Activated naive CD4-positive, alpha-beta T cell (primary cell): ENCODE data around the gene NRDE2.
"Not testable (repeated sequence)": the region's sequence is repeated elsewhere in the genome, so short reads cannot be mapped to it uniquely, and the experiment has no call there.

ENCODE experiments used
- DNase-seq, 4 experiments: peaks; one replicate each; lab custom pipeline; 2025; lab: John Stamatoyannopoulos, UW

Gene NRDE2

GRCh38 chr14:90344331-90345238 lies 12.8 kb upstream of the NRDE2 start:
- DNase-seq, result no peak

DNA sequence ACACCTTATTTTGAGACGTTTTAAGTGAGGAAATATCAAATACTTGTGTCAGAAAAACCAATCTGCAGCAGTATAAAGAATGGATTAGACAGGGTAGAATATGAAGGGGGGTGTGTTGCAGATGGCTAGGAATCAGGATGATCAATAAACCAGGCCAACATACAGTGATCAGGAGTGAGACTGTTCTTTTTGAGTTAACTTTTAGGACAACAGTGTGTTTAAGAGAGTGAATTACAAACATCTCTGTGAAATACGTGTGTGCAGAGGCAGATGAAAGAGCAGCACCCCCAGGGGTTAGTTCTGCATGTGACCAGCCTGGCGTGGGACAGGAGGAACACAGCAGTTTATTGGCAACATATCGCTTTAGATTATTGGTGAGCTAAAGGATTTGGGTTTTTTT lies 10.6 kb upstream of the NRDE2 start:
- DNase-seq, result no peak

DNA sequence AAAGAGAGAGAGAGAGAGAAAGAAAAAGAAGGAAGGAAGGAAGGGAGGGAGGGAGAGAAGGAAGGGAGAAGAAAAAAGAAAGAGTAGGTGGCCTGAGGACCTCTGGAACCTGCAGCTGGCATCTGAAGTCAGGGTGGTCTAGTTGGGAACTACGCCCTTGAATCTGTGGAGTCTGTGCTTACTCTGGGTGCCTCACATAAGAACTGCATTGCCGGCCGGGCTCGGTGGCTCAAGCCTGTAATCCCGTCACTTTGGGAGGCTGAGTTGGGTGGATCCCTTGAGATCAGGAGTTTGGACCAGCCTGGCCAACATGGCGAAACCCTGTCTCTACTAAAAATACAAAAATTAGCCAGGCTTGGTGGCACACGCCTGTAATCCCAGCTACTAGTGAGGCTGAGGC lies 10.0 kb upstream of the NRDE2 start:
- no peak for DNase-seq

DNA sequence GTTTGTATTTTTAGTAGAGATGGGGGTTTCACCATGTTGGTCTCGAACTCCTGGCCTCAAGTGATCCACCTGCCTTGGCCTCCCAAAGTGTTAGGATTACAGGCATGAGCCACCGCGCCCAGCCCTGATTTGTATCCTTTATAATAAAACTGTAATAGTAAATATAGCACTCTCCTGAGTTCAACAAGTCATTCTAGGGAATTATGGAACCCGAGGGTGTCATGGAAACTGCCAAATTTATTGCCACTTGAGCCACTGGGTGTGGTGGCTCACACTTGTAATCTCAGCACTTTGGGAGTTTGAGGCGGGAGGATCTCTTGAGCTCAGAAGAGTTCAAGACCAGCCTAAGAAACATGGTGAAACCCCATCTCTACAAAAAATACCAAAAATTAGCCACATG lies 9.5 kb upstream of the NRDE2 start:
- DNase-seq, result not testable (repeated sequence)

DNA sequence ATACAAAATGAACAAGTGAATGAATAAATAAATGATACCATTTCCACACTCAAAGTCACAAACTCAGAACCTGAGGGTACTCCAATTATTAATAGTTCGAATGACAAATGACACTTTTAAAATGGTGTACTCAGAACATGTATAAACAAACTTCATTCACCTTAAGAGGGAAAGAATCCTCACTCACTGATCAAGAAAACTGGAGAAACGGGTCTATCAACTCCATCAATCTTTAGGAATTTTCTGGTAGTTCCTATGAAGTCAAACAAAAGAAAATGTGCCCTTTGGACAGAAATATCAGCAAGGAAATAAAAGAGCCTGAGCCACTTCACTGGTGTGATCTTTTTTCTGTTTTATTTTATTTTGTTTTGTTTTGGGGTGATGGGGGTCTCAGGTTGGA lies 5.2 kb upstream of the NRDE2 start:
- no peak for DNase-seq

GRCh38 chr14:90336401-90336800 lies 4.7 kb upstream of the NRDE2 start:
- DNase-seq, result no peak

GRCh38 chr14:90332271-90332584 lies 487 bp upstream of the NRDE2 start:
- no peak for DNase-seq

- no peak for DNase-seq
These were observed 1.2 kb downstream of the NRDE2 start for GRCh38 chr14:90330203-90331196.

GRCh38 chr14:90321891-90322290 lies 9.8 kb downstream of the NRDE2 start:
- DNase-seq, result no peak

GRCh38 chr14:90319634-90320541 lies 11.9 kb downstream of the NRDE2 start:
- DNase-seq, result no peak

- DNase-seq, result no peak
These were observed 12.6 kb downstream of the NRDE2 start for GRCh38 chr14:90319173-90319572.

GRCh38 chr14:90318016-90318415 lies 13.7 kb downstream of the NRDE2 start:
- no peak for DNase-seq

DNA sequence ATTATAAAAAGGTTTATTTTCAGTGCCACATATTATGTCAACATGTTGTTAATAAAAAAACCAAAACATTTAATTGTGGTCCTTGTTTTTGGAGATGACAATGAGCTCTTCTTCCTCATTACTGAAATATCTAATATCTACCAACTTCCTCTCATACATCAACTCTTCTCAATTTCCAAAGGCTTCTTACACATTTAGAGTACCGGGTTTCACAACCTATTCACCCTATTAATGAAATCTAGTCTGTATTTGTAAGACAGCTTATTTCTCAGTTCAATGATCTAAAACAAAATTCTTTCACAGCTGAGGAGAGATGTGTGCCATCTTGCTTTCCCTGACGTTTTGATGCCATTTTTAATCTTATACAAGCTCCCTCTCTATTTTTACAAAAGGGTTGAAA lies 14.5 kb downstream of the NRDE2 start:
- no peak for DNase-seq

DNA sequence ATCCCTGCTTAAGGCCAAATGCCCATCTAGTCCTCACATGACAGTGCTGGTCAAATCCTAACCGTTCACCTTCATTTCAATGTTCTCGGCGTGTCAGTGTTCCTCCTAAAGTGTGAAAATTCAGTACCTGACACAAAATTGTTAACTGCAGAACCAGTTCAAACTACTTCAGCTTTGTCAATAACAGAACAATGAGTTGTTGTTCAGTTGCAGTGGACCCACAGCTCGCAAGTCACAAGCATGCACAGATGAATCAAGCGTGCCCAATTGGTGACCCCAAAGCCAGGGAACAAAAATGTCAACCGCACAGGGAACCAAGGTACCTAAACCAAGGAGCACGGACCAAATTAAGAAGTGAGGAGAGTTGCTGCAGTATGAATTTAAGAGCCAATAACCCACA lies 23.2 kb downstream of the NRDE2 start:
- no peak for DNase-seq

GRCh38 chr14:90305176-90305601 lies 26.6 kb downstream of the NRDE2 start:
- DNase-seq, result no peak

- no peak for DNase-seq
These were observed 27.2 kb downstream of the NRDE2 start for GRCh38 chr14:90304502-90304901.

DNA sequence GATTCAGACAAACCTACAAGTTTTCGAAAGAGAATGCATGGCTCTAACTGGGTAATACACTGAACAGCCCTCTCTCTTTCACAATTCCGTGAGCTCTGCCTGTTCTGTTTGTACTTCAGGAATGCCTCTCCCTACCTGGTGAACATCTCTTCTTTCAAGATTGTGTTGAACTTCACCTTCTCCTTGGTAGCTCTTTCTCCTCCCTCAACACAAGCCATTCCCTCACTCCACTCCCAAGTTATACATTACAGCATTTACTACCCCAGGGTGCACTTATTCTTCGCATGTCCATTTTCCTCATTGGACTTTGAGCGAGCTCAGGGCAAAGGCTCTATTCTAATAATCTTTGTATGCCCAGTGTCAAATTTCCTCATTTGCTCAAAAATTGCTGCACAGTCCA lies 28.3 kb downstream of the NRDE2 start:
- DNase-seq, result no peak

- no peak for DNase-seq
These were observed 29.0 kb downstream of the NRDE2 start for GRCh38 chr14:90302529-90303303.

DNA sequence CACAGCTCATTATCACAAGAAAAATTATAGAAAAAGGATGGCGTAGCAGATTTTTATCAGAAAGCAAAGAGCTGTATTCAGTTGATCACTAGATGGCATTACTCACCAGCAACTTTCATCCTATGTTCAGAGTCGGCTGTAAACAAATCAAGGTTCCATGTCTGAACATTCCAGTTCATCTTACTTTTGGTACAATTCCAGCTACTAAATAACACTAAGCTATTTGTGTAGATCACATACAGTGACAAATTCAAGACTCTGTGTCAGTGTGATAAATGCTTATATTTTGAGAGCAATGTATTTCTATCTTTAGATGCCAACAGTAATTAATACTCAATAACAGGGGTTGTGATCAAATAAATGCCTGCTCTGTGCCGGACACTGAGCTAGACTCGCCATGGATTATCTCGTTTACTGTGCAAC lies 30.1 kb downstream of the NRDE2 start:
- no peak for DNase-seq

DNA sequence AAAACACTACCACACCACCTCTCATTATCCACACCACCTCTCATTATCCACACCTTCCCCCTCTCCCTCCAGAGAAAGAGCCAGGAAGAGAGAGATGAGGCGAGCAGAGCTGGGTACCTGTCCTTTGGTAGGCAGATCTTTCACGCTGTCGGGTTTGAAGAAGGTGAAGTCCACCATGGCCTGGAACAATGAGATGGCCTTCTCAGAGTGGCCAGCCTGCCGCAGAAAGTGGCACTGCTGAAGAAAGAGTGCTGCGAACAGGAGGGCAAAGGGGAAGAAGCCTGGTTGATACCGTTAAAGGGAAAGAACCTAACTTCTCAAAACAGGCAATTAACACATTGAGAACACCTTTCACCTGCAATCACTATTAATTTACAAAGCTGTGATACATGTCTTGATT lies 30.6 kb downstream of the NRDE2 start:
- no peak for DNase-seq

- no peak for DNase-seq
These were observed 31.1 kb downstream of the NRDE2 start for GRCh38 chr14:90300611-90301047.
